ENCODE data around the gene TOR1AIP1. TPM values are rescaled to one million over a fixed set of nuclear protein-coding genes. Genes with fewer than 3 reads are reported as not detected.
A peak's percentile ranks its signal among the peaks of the same experiment; 100 is the strongest.

TOR1AIP1 gene
- total RNA-seq, 1 donor from 2014 or later = 68.8 TPM

DNA sequence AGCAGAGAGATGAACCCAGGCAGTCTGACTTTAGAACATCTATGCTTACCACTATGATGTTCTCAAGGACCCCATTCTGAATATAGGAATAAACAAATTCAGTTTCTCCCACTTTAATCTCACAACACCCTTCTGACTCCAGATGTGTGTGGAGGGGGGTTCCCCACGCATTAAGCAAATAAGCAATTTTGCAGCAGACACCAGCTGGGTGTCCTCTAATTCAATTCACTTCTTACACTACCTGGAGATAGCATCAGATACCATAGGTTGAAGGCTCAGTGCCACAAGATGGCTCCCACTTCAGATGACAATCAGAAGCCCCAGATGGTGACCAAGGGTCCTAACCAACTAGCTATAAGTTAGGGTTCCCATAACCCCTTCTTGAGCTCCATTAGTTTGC is 42.2 kb downstream of the TOR1AIP1 start:
- intact Hi-C loops (cut with DNase I) = no loop called here
- no peaks in the 10 kb centered on the region for H3K27me3 ChIP-seq
- H3K4me1 ChIP-seq = no peaks in the 10 kb centered on the region
- ATAC-seq (no peak), DNase-seq (no peak)
- peaks cover 10% of the 10 kb centered on the region for H3K36me3 ChIP-seq
- H3K9me3 ChIP-seq = no peaks in the 10 kb centered on the region
- no peak overlapping the region for H3K27ac ChIP-seq
- TF ChIP-seq, protein P1, sequence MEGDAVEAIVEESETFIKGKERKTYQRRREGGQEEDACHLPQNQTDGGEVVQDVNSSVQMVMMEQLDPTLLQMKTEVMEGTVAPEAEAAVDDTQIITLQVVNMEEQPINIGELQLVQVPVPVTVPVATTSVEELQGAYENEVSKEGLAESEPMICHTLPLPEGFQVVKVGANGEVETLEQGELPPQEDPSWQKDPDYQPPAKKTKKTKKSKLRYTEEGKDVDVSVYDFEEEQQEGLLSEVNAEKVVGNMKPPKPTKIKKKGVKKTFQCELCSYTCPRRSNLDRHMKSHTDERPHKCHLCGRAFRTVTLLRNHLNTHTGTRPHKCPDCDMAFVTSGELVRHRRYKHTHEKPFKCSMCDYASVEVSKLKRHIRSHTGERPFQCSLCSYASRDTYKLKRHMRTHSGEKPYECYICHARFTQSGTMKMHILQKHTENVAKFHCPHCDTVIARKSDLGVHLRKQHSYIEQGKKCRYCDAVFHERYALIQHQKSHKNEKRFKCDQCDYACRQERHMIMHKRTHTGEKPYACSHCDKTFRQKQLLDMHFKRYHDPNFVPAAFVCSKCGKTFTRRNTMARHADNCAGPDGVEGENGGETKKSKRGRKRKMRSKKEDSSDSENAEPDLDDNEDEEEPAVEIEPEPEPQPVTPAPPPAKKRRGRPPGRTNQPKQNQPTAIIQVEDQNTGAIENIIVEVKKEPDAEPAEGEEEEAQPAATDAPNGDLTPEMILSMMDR (IDR thresholded peaks at IDR 0.05) = no peak
- no peak overlapping the region for H3K4me3 ChIP-seq

DNA sequence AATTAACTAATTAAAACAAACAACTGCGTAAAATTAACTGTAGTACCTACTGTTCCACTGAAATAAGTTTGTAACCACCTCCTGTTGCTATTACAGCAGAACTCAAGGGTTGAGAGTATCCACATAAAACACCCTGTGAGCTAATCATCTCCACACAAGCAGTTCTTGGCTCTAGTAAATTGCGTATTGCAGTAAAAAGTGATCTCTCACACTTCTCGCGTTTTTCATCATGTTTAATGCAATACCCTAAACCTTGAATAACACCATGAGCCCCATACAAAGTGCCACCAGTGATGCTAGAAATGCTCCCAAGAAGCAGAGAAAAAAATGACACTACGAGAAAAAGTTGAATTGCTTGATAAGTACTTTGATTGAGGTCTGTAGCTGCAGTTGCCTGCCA is 43.2 kb downstream of the TOR1AIP1 start:
- no peak overlapping the region for H3K4me3 ChIP-seq
- DNase-seq (no peak), ATAC-seq (no peak)
- H3K4me1 ChIP-seq = no peaks in the 10 kb centered on the region
- peaks cover 5% of the 10 kb centered on the region for H3K36me3 ChIP-seq
- H3K27ac ChIP-seq = no peak overlapping the region
- no peaks in the 10 kb centered on the region for H3K27me3 ChIP-seq
- intact Hi-C loops (cut with DNase I) = no loop called here
- TF ChIP-seq, protein P1 (IDR thresholded peaks at IDR 0.05) = no peak
- no peaks in the 10 kb centered on the region for H3K9me3 ChIP-seq

DNA sequence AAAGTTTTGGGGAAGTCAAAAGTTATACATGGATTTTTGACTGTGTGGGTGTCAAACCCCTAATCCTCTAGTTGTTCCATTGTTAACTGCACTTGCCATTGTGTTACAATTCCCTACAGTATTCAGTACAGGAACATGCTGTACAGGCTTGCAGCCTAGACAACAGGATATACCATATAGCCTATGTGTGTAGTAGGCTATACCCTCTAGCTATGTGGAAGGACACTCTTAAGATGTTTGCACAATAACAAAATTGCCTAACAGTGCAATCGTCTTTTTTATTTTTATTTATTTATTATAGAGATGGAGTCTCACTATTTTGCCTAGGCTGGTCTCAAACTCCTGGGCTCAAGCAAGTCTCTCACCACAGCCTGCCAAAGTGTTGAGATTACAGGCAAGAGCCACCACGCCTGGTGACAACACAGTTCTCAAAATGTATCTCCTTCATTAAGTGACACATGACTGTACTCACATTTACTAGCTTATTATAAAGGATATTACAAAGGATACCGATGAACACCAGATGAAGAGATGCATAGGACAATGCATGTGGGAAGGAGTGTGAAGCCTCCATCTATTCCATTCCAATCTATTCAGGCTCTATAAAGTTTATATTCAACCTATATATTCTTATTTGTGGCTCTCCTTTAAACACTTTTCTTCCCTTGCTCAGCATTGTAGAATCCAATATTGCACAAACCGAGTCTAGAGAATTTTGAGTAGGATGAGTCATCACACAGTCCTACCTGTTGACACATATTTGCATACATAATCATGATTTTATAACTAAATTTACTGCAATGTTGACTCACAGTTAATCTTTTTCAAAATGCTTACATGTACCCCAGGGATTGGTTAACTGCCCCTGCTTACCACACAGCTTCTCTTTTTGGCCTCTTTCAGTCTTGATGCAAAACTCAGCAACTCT is 44.1 kb downstream of the TOR1AIP1 start:
- no peaks in the 10 kb centered on the region for H3K9me3 ChIP-seq
- no peak overlapping the region for H3K4me3 ChIP-seq
- H3K4me1 ChIP-seq = no peaks in the 10 kb centered on the region
- no peak for DNase-seq
- ATAC-seq = peak; percentile 27
- TF ChIP-seq, protein P1 (IDR thresholded peaks at IDR 0.05) = no peak
- H3K36me3 ChIP-seq = peaks cover 5% of the 10 kb centered on the region
- H3K27ac ChIP-seq = no peak overlapping the region
- no peaks in the 10 kb centered on the region for H3K27me3 ChIP-seq
- intact Hi-C loops (cut with DNase I) = no loop called here

DNA sequence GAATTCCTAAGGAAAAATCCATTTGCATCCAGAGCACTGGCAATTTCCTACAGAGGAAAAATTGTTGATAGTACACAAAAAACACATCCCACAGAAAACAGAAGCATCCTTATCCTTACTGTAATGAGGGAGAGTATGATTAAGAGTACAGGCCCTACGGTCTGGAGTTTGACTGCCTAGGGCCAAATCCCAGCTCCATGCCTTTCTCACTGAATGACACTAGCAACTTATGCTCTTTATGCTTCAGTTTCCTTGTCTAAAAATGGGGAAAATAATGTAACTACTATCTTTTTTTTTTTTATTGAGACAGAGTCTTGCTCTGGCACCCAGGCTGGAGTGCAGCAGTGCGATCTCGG is 44.7 kb downstream of the TOR1AIP1 start:
- TF ChIP-seq, protein P1 (IDR thresholded peaks at IDR 0.05) = no peak
- no peak for DNase-seq
- H3K36me3 ChIP-seq = no peaks in the 10 kb centered on the region
- intact Hi-C loops (cut with DNase I) = no loop called here
- H3K27me3 ChIP-seq = no peaks in the 10 kb centered on the region
- H3K4me1 ChIP-seq = no peaks in the 10 kb centered on the region
- no peaks in the 10 kb centered on the region for H3K9me3 ChIP-seq
- no peak overlapping the region for H3K27ac ChIP-seq
- H3K4me3 ChIP-seq = no peak overlapping the region
- no peak for ATAC-seq

DNA sequence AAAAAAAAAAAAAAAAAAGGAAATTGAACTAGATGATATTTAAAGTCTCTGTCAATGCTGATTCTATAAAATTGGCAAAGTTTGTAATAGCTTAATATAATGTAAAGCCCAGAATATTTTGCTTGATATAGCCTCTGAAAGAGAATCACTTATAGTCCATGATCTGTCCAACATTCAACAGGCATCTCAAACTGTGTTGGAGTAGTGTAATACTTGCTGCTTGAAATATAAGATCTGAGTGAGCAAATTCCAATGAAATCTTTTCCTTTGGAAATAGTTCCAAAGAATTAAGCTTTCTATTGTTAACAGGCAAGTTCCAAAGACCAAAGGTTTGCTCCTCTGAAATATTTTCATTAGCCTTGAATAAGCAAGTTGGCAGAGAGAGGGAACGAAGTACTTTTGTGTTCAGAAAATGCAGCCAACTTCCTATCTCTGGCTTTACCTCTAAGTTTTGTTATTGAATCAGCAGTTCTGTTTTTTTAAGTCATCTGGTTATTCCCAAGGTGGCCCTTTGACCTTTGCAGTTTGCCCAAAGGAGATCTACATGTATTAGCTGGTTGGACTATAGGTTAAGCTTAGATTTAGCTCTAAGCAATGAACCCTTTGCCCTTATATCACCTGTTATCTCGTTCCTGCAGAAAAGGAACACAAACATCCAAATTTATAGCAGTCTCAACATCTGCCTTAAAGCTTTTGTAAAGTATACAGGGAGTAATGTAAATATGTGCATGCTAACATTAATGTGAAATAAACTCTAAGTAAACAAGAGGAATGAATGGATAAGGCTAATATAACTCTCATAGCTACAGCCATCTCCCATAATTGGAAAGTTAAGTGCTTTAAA is 48.1 kb downstream of the TOR1AIP1 start:
- Histone ChIP-seq H3K27ac (no peak overlapping the region), H3K4me3 (no peak overlapping the region), H3K36me3 (no peaks in the 10 kb centered on the region), H3K9me3 (no peaks in the 10 kb centered on the region), H3K4me1 (no peaks in the 10 kb centered on the region), H3K27me3 (no peaks in the 10 kb centered on the region)
- TF ChIP-seq, protein P1 (IDR thresholded peaks at IDR 0.05) = no peak
- DNase-seq (no peak), ATAC-seq (no peak)
- intact Hi-C loops (cut with DNase I) = no loop called here
